Measurements from ENCODE around the gene MED12L. TPM values are rescaled to one million over a fixed set of nuclear protein-coding genes. Genes with fewer than 3 reads are reported as not detected.
A peak's percentile ranks its signal among the peaks of the same experiment; 100 is the strongest.

MED12L gene
- total RNA-seq, 6 donors from 2014 or later: 0.27 to 1.5 (median 0.31) TPM; not detected in 2

DNA sequence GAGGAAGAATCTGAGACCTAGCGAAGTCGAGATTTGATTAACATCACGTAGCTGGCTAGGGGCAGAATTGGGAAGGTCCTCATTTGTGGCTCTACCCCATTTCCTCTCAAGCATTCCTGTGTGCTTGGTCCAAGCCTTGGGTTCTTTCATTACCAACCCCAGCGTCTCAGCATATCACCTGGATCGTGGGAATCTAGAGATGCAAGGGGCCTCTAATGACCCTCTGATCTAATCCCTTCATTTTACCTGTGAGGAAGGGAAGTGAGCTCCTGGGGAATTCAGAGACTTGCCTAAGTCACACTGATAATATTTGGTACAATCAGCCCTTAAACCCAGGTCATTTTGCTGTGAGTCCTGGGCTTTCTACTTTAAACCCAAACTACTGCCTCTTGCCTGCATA is 229.1 kb downstream of the MED12L start:
- 92 to 96% methylated on average over 5 of the region's 5 CpGs for WGBS, 2 donors
- DNase-seq (no peak), ATAC-seq (ENCODE audit: low FRiP score in 2 of 2) (no peak)

DNA sequence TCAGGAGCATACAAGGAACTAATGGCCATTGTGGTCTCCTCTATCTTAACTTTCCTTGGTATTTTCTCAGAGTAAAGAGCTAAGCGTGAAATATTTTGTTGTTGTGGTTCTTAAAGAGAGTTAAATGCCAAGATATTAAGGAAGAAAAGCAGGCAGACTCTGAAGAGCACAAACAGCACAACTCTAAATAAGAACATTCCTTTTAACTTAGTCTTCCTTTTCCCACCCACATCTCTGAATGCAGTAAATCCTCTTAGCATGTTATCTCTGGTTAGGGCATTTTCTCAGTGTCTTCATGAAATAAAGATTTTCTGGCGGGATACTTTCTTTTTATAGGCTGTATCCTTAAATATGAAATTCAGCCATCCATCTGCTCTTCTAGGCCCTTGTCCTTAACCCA is 229.7 kb downstream of the MED12L start:
- Histone ChIP-seq H3K4me3 (no peak overlapping the region), H3K27ac (no peak overlapping the region), H3K27me3 (no peaks in the 10 kb centered on the region), H3K36me3 (no peaks in the 10 kb centered on the region), H3K9me3 (no peaks in the 10 kb centered on the region), H3K4me1 (peaks cover 0 to 4% (median 0%) of the 10 kb centered on the region in 4 donors)
- DNase-seq (no peak), ATAC-seq (ENCODE audit: low FRiP score in 2 of 2) (no peak)
- 89 to 95% methylated on average over 2 of the region's 2 CpGs for WGBS, 2 donors
- TF ChIP-seq EP300 (IDR thresholded peaks at IDR 0.05): no peak
- TF ChIP-seq POLR2AphosphoS5 (IDR thresholded peaks at IDR 0.05): no peak
- no peak for TF ChIP-seq POLR2A (IDR thresholded peaks at IDR 0.05)
- TF ChIP-seq, protein P1, sequence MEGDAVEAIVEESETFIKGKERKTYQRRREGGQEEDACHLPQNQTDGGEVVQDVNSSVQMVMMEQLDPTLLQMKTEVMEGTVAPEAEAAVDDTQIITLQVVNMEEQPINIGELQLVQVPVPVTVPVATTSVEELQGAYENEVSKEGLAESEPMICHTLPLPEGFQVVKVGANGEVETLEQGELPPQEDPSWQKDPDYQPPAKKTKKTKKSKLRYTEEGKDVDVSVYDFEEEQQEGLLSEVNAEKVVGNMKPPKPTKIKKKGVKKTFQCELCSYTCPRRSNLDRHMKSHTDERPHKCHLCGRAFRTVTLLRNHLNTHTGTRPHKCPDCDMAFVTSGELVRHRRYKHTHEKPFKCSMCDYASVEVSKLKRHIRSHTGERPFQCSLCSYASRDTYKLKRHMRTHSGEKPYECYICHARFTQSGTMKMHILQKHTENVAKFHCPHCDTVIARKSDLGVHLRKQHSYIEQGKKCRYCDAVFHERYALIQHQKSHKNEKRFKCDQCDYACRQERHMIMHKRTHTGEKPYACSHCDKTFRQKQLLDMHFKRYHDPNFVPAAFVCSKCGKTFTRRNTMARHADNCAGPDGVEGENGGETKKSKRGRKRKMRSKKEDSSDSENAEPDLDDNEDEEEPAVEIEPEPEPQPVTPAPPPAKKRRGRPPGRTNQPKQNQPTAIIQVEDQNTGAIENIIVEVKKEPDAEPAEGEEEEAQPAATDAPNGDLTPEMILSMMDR (IDR thresholded peaks at IDR 0.05): no peak

More for the DNA sequence above, 229.1 kb downstream of the MED12L start:
- Histone ChIP-seq H3K36me3 (no peaks in the 10 kb centered on the region), H3K27ac (no peak overlapping the region), H3K9me3 (no peaks in the 10 kb centered on the region), H3K4me3 (no peak overlapping the region), H3K4me1 (peaks cover 0 to 4% (median 0%) of the 10 kb centered on the region in 4 donors), H3K27me3 (no peaks in the 10 kb centered on the region)
- TF ChIP-seq POLR2AphosphoS5 (IDR thresholded peaks at IDR 0.05) (no peak), POLR2A (IDR thresholded peaks at IDR 0.05) (no peak), EP300 (IDR thresholded peaks at IDR 0.05) (no peak)
- TF ChIP-seq, protein P1 (IDR thresholded peaks at IDR 0.05): no peak

DNA sequence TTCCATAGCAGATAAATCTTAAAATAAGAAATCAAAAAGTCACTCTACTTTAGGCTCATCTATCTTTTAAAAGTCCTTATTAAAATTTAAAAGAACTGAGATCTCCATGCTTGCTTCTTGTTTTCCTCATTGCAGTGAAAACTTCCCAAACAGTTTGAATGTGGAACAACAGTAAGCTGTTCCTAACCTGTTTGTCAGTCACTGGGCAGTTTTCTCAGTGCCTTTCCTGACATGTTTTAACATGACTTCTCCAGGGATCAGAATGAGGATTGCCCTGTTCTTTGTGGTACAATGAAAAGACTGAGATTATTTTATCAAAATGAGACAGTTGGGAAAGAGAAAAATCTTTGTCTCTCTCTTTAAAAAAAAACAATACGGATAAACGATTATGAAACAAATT is 230.4 kb downstream of the MED12L start:
- H3K27ac ChIP-seq: no peak overlapping the region
- no peak for ATAC-seq (ENCODE audit: low FRiP score in 2 of 2)
- peaks cover 0 to 4% (median 0%) of the 10 kb centered on the region in 4 donors for H3K4me1 ChIP-seq
- no peak for DNase-seq
- H3K4me3 ChIP-seq: no peak overlapping the region
- H3K36me3 ChIP-seq: no peaks in the 10 kb centered on the region
- TF ChIP-seq POLR2AphosphoS5 (IDR thresholded peaks at IDR 0.05): no peak
- H3K27me3 ChIP-seq: no peaks in the 10 kb centered on the region
- no peaks in the 10 kb centered on the region for H3K9me3 ChIP-seq
- 84 to 93% methylated on average over 2 of the region's 2 CpGs for WGBS, 2 donors

DNA sequence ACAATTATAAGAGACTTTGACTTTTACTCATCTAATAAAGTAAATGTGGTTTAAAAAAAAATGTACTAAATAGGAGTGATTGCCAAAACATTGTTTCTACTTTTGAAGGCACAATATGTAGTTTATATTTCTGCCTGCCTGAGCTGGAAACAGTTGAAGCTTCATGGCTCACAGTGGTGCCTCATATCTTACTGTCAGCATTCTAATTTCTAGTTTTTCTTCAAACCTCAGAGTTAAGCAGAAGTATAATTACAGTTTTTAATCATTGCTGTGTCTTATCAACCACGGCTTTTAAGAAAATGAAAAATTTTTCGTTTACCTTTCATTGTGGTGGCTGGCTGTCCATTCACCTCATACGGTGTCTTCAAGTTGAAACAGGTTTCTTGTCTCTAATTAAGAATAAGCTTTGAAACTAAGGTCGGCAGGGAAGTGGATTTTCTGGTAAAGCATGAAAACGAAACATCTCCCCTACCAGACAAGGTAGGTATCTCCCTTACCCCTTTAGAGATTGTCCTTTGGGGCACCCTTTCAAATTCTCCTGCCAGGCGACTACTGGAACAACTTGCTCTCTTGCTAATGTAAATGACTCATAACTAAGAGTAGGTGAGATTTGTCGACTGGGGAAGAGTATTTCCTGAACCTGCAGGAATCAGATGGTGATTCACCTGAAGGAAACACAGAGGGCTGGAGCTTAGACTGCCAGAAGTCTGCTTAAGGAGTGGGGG is 231.0 kb downstream of the MED12L start, which contains the start of gene GPR87:
GPR87 (minus strand) TSS at position 554 of the 725 bp plus-strand sequence. CDS start 16,720 bp downstream, outside the sequence.
- Histone ChIP-seq H3K4me1 (peaks cover 0 to 4% (median 0%) of the 10 kb centered on the region in 4 donors), H3K4me3 (no peak within 1 kb of the TSS), H3K9me3 (no peaks in the 10 kb centered on the region), H3K36me3 (no peaks in the 10 kb centered on the region), H3K27me3 (no peaks in the 10 kb centered on the region), H3K27ac (no peak within 1 kb of the TSS)
- no peak for TF ChIP-seq POLR2AphosphoS5 (IDR thresholded peaks at IDR 0.05)
- TF ChIP-seq EP300 (IDR thresholded peaks at IDR 0.05): no peak
- TF ChIP-seq, protein P1 (IDR thresholded peaks at IDR 0.05): no peak
- DNase-seq: no peak
- no peak for ATAC-seq (ENCODE audit: low FRiP score in 2 of 2)
- 71 to 78% methylated on average over 7 of the region's 7 CpGs for WGBS, 2 donors

DNA sequence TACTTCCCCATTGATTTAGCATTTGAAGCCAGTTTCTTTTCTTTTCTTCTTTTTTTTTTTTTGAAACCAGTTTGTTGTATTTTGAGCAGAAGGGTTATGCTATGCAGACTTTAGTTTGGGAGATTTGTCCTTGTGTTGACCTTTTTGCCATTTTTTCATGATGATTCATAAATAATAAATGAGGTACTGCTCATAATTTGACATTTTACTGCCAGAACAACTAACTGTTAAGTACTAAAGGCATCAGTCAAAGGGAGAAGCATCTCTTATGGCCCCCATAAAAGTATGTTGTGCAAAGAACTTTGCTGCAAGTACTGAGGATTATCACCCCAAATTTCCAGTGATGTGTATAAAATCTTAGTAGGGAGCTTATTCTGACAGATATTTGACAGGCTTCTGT is 232.8 kb downstream of the MED12L start:
- Histone ChIP-seq H3K27me3 (no peaks in the 10 kb centered on the region), H3K4me3 (no peak overlapping the region), H3K36me3 (no peaks in the 10 kb centered on the region), H3K9me3 (no peaks in the 10 kb centered on the region), H3K4me1 (peaks cover 0 to 4% (median 0%) of the 10 kb centered on the region in 4 donors), H3K27ac (peak overlapping the region in 2 of 4 donors; percentile 53)
- no peak for ATAC-seq (ENCODE audit: low FRiP score in 2 of 2)
- DNase-seq: no peak
- TF ChIP-seq, protein P1 (IDR thresholded peaks at IDR 0.05): no peak
- TF ChIP-seq POLR2AphosphoS5 (IDR thresholded peaks at IDR 0.05) (no peak), POLR2A (IDR thresholded peaks at IDR 0.05) (no peak), EP300 (IDR thresholded peaks at IDR 0.05) (no peak)

Measured in upper lobe of left lung (tissue), 6 donors.